Loucy (cell line): Measurements from ENCODE around the gene ESR1.

ENCODE experiments used
- H2AFZ ChIP-seq: fragments of 200-600 bp; sonication (generic); 2 replicates; pipeline ENCODE4 v1.6.0; 2016; ENCODE audit warnings: antibody characterized with exemption, mild to moderate bottlenecking, low read length, moderate library complexity
- H3F3A ChIP-seq: fragments of 200-600 bp; 2 replicates; pipeline ENCODE4 v1.6.0; 2016; ENCODE audit warnings: antibody characterized with exemption, low read depth, mild to moderate bottlenecking
- H3K27me3 ChIP-seq: fragments of 200-600 bp; sonication (generic); 2 replicates; pipeline ENCODE4 v1.6.1; 2014; ENCODE audit warnings: low read length, mild to moderate bottlenecking; ENCODE audit not compliant: insufficient read depth, poor library complexity, severe bottlenecking
- H3K36me3 ChIP-seq: fragments of 200-600 bp; sonication (generic); 2 replicates; pipeline ENCODE4 v1.6.1; 2016; ENCODE audit warnings: low read length; ENCODE audit not compliant: insufficient read depth
- H3K4me1 ChIP-seq: fragments of 200-600 bp; sonication (generic); 2 replicates; pipeline ENCODE4 v1.5.1; 2014; ENCODE audit warnings: low read length, mild to moderate bottlenecking; ENCODE audit not compliant: insufficient read depth, poor library complexity, severe bottlenecking
- H3K4me2 ChIP-seq: fragments of 200-600 bp; sonication (generic); 2 replicates; pipeline ENCODE4 v1.6.0; 2014; ENCODE audit warnings: antibody characterized with exemption, low read length, low read depth, mild to moderate bottlenecking; ENCODE audit not compliant: poor library complexity, severe bottlenecking
- H3K4me3 ChIP-seq: fragments of 200-600 bp; sonication (generic); 2 replicates; pipeline ENCODE4 v1.5.1; 2014; ENCODE audit warnings: low read length, mild to moderate bottlenecking, mixed read lengths; ENCODE audit not compliant: poor library complexity, severe bottlenecking
- H3K79me2 ChIP-seq: fragments of 200-600 bp; sonication (generic); 2 replicates; pipeline ENCODE4 v1.6.1; 2014; ENCODE audit warnings: low read length; ENCODE audit not compliant: insufficient read depth
- H3K9ac ChIP-seq: fragments of 200-600 bp; sonication (generic); 2 replicates; pipeline ENCODE4 v1.6.0; 2014; ENCODE audit warnings: mild to moderate bottlenecking, low read depth, low read length, moderate library complexity; ENCODE audit not compliant: poor library complexity, severe bottlenecking
- H3K9me2 ChIP-seq: fragments of 200-600 bp; sonication (generic); replicated peaks from 2 replicates; pipeline ENCODE4 v1.6.1; 2016; ENCODE audit warnings: low read depth, low read length, mixed read lengths
- H3K9me3 ChIP-seq: fragments of 200-600 bp; sonication (generic); 2 replicates; pipeline ENCODE4 v1.6.1; 2014; ENCODE audit warnings: mild to moderate bottlenecking, antibody characterized with exemption, low read length, low read depth; ENCODE audit not compliant: insufficient read depth
- H4K20me1 ChIP-seq: fragments of 200-600 bp; sonication (generic); 2 replicates; pipeline ENCODE4 v1.6.0; 2014; ENCODE audit warnings: antibody characterized with exemption, low read length, mild to moderate bottlenecking; ENCODE audit not compliant: insufficient read depth, poor library complexity, severe bottlenecking
- EZH2phosphoT487 ChIP-seq: fragments of 200-600 bp; IDR thresholded peaks from 2 replicates; pipeline ENCODE4 v1.6.1; 2018; ENCODE audit warnings: antibody characterized with exemption, mild to moderate bottlenecking, moderate library complexity, borderline replicate concordance
- TF ChIP-seq, protein P1 (sequence below): fragments of 200-600 bp; sonication (generic); conservative IDR thresholded peaks from 2 replicates; pipeline ENCODE4 v1.5.1; 2014; ENCODE audit warnings: mild to moderate bottlenecking, antibody characterized with exemption, low read length

ESR1 gene

DNA sequence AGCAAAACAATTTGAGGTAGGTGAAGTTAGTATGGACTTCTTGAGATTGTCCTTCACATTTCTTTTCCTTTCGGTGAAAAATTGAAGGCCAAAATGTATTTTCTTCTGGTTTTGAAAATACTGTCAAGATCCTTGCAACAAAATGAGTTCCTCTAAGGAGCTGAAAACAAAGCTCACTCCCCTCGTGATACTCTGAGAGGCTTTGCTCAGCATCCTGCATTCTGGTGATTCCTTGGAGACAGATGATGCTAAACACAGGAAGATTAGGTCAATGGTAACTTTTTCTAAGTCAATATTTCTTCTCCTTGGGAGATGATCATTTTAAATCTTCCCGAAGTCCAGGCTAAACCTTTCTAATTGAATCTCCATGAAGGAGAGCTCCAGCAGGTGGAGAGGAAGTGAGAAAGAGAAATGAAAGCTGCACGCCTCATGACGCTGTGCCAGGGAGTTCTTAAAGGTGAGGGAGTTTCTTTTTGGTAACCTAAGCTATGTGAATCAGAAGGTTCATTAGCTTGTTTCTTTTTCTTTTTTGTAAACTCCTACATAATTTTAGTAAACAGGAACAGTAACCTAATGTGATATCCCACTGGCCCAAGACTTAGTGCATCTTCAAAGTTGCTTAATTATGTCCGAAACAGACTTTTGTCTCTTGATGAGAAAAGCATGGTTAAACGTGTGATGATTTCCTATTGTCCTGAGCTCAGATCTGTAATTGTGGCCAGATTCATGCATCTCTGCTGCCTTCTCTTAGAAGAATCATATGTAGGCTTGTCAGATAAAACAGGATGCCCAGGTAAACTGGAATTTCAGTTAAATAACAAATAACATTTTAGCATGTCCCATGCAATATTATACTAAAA is 15.0 kb downstream of the ESR1 start:
- Histone ChIP-seq H3K79me2 (no peaks in the 10 kb centered on the region), H3K27me3 (peaks cover 7% of the 10 kb centered on the region), H3F3A (no peaks in the 10 kb centered on the region), H3K4me3 (no peak overlapping the region), H3K36me3 (no peaks in the 10 kb centered on the region), H3K9ac (no peak overlapping the region), H4K20me1 (no peaks in the 10 kb centered on the region), H3K9me3 (no peaks in the 10 kb centered on the region), H3K4me1 (no peaks in the 10 kb centered on the region), H3K4me2 (no peak overlapping the region), H3K9me2 (no peaks in the 10 kb centered on the region), H2AFZ (no peak overlapping the region)
- no peak for TF ChIP-seq EZH2phosphoT487
- TF ChIP-seq, protein P1, sequence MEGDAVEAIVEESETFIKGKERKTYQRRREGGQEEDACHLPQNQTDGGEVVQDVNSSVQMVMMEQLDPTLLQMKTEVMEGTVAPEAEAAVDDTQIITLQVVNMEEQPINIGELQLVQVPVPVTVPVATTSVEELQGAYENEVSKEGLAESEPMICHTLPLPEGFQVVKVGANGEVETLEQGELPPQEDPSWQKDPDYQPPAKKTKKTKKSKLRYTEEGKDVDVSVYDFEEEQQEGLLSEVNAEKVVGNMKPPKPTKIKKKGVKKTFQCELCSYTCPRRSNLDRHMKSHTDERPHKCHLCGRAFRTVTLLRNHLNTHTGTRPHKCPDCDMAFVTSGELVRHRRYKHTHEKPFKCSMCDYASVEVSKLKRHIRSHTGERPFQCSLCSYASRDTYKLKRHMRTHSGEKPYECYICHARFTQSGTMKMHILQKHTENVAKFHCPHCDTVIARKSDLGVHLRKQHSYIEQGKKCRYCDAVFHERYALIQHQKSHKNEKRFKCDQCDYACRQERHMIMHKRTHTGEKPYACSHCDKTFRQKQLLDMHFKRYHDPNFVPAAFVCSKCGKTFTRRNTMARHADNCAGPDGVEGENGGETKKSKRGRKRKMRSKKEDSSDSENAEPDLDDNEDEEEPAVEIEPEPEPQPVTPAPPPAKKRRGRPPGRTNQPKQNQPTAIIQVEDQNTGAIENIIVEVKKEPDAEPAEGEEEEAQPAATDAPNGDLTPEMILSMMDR: no peak

DNA sequence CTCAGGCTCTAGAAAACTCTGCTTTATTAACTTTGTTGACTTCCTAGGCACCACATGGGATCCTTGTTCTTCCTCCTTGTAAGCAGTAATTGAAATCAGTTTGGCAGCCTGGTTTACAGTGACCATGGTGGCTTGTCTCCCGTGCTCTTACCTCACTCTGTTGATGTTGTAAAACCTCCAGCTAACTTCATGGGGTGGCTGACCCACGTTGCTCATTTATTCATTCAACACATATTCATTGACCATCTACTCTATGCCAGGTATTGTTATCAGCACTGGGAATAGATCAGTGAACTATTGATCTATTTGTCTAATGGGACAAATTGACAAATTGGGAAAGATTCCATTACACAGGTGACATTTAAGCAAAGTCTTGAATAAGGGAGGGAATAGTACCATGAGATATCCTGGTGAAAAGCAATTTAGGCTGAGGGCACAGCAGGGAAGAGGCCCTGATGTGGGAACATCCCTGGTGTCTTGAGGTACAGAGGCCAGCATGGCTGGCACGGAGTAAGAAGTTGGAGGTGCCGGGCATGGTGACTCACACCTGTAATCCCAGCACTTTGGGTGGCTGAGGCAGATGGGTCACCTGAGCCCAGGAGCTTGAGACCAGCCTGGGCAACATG is 19.1 kb downstream of the ESR1 start:
- Histone ChIP-seq H3K36me3 (no peaks in the 10 kb centered on the region), H2AFZ (no peak overlapping the region)
- TF ChIP-seq, protein P1: no peak
- no peak for TF ChIP-seq EZH2phosphoT487

GRCh38 chr6:151832710-151833109 is 25.2 kb downstream of the ESR1 start:
- Histone ChIP-seq H3K4me2 (no peak overlapping the region), H4K20me1 (no peaks in the 10 kb centered on the region), H3K4me1 (no peaks in the 10 kb centered on the region), H2AFZ (no peak overlapping the region), H3K36me3 (no peaks in the 10 kb centered on the region), H3K27me3 (no peaks in the 10 kb centered on the region), H3K9me3 (no peaks in the 10 kb centered on the region), H3K9ac (no peak overlapping the region), H3F3A (no peaks in the 10 kb centered on the region), H3K4me3 (no peak overlapping the region), H3K9me2 (no peaks in the 10 kb centered on the region), H3K79me2 (no peaks in the 10 kb centered on the region)
- TF ChIP-seq EZH2phosphoT487: no peak
- TF ChIP-seq, protein P1: no peak

More for the DNA sequence above, 19.1 kb downstream of the ESR1 start:
- Histone ChIP-seq H3K4me1 (no peaks in the 10 kb centered on the region), H3K9me3 (no peaks in the 10 kb centered on the region), H4K20me1 (no peaks in the 10 kb centered on the region), H3K4me2 (no peak overlapping the region), H3K9ac (no peak overlapping the region), H3F3A (no peaks in the 10 kb centered on the region), H3K79me2 (no peaks in the 10 kb centered on the region), H3K27me3 (no peaks in the 10 kb centered on the region), H3K9me2 (no peaks in the 10 kb centered on the region), H3K4me3 (no peak overlapping the region)
